ENCODE results near the gene ADAT3. TPM values are rescaled to one million over a fixed set of nuclear protein-coding genes. Genes with fewer than 3 reads are reported as not detected.

ADAT3 gene
- total RNA-seq, 2 experiments from 2014 or later: 7.9 to 16.4 TPM

GRCh38 chr19:1936916-1937610, 31.9 kb downstream of the ADAT3 start:
- no TSS peak for BruUV-seq (replicated peaks)
- TF ChIP-seq EZH2phosphoT487 (IDR thresholded peaks at IDR 0.05; ENCODE audit: borderline replicate concordance, low read depth, low read length): no peak
- TF ChIP-seq CTCF (conservative IDR thresholded peaks at IDR 0.05; ENCODE audit: low read length): no peak
- Histone ChIP-seq H3K79me2 (ENCODE audit: insufficient read depth, low read depth, low read length) (peaks cover 8% of the 10 kb centered on the region; the same call in 1 of the 2 replicates), H2AFZ (ENCODE audit: low read length) (no peak overlapping the region), H3K36me3 (ENCODE audit: insufficient read depth, low read length) (no peaks in the 10 kb centered on the region), H3K4me2 (ENCODE audit: low read length) (no peak overlapping the region), H3K9me3 (ENCODE audit: low read length) (no peaks in the 10 kb centered on the region; the same call in 1 of the 2 replicates), H3K4me1 (ENCODE audit: insufficient read depth, low read length, poor library complexity, severe bottlenecking) (peaks cover 13% of the 10 kb centered on the region), H4K20me1 (ENCODE audit: insufficient read depth, low read length) (no peaks in the 10 kb centered on the region), H3K27ac (ENCODE audit: low read depth, low read length, poor library complexity, severe bottlenecking) (no peak overlapping the region), H3K9me2 (ENCODE audit: insufficient read depth, low read length) (no peaks in the 10 kb centered on the region), H3K4me3 (ENCODE audit: low read depth, low read length, poor library complexity, severe bottlenecking) (no peak overlapping the region)
- CTCF ChIA-PET (ENCODE audit: unreplicated experiment): no interaction called here
- no peak for DNase-seq (ENCODE audit: low spot score)
- intact Hi-C loops (cut with micrococcal nuclease; ENCODE audit: unreplicated experiment): no loop called here
- POLR2A ChIA-PET: no interaction called here

- no TSS peak for BruUV-seq (replicated peaks)
- no peak overlapping the region for H3K27ac ChIP-seq (ENCODE audit: low read depth, low read length, poor library complexity, severe bottlenecking)
- H3K79me2 ChIP-seq (ENCODE audit: insufficient read depth, low read depth, low read length): peaks cover 18% of the 10 kb centered on the region
- H3K9me3 ChIP-seq (ENCODE audit: low read length): no peaks in the 10 kb centered on the region; the same call in 1 of the 2 replicates
- no peak for DNase-seq (ENCODE audit: low spot score)
- POLR2A ChIA-PET: no interaction called here
- no peaks in the 10 kb centered on the region for H3K36me3 ChIP-seq (ENCODE audit: insufficient read depth, low read length)
- H3K4me1 ChIP-seq (ENCODE audit: insufficient read depth, low read length, poor library complexity, severe bottlenecking): peaks cover 17% of the 10 kb centered on the region
- no peak overlapping the region for H3K4me2 ChIP-seq (ENCODE audit: low read length)
- no peaks in the 10 kb centered on the region for H3K9me2 ChIP-seq (ENCODE audit: insufficient read depth, low read length)
- intact Hi-C loops (cut with micrococcal nuclease; ENCODE audit: unreplicated experiment): no loop called here
- H3K4me3 ChIP-seq (ENCODE audit: low read depth, low read length, poor library complexity, severe bottlenecking): no peak overlapping the region
- TF ChIP-seq EZH2phosphoT487 (IDR thresholded peaks at IDR 0.05; ENCODE audit: borderline replicate concordance, low read depth, low read length) (no peak), CTCF (conservative IDR thresholded peaks at IDR 0.05; ENCODE audit: low read length) (no peak)
- no peaks in the 10 kb centered on the region for H4K20me1 ChIP-seq (ENCODE audit: insufficient read depth, low read length)
- CTCF ChIA-PET (ENCODE audit: unreplicated experiment): no interaction called here
- H2AFZ ChIP-seq (ENCODE audit: low read length): no peak overlapping the region
Measured at GRCh38 chr19:1938071-1938470, 32.9 kb downstream of the ADAT3 start.

All from OCI-LY7 (cell line).